ENCODE measurements around the gene APBB2.
"Not testable (repeated sequence)": the region's sequence is repeated elsewhere in the genome, so short reads cannot be mapped to it uniquely, and the experiment has no call there.

- not testable (repeated sequence) for TF ChIP-seq CTCF, POLR2A (IDR thresholded peaks at IDR 0.05)
Measured at GRCh38 chr4:40900531-40900930, 313.8 kb downstream of the APBB2 start.
